Measurements from ENCODE around the gene MYCBP2.

Gene MYCBP2

DNA sequence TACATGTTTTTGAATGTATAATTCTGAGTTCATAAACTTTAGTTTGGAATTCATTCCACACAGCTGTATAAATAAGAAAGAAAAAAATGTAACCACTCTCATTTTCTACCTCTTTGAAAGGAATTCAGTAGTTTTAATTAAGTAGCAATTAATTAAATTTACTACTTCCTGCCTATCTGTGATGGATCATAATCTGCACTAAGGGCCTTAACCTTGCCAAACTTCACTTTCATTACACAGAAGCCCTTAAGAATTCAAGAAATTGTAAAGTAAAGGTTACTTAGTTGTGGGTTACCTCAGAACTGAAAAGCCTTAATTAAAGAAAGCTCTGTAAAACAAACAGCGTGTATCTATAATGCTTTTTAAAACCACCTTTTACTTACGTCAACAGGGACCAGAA, 188.1 kb downstream of the MYCBP2 start:
- no peak for DNase-seq
- no peaks in the 10 kb centered on the region for H3K9me3 ChIP-seq (ENCODE audit: severe bottlenecking)
- TF ChIP-seq, protein P1, sequence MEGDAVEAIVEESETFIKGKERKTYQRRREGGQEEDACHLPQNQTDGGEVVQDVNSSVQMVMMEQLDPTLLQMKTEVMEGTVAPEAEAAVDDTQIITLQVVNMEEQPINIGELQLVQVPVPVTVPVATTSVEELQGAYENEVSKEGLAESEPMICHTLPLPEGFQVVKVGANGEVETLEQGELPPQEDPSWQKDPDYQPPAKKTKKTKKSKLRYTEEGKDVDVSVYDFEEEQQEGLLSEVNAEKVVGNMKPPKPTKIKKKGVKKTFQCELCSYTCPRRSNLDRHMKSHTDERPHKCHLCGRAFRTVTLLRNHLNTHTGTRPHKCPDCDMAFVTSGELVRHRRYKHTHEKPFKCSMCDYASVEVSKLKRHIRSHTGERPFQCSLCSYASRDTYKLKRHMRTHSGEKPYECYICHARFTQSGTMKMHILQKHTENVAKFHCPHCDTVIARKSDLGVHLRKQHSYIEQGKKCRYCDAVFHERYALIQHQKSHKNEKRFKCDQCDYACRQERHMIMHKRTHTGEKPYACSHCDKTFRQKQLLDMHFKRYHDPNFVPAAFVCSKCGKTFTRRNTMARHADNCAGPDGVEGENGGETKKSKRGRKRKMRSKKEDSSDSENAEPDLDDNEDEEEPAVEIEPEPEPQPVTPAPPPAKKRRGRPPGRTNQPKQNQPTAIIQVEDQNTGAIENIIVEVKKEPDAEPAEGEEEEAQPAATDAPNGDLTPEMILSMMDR (IDR thresholded peaks at IDR 0.05; ENCODE audit: low read depth, low read length), result no peak
- no peaks in the 10 kb centered on the region for H3K36me3 ChIP-seq
- H3K27ac ChIP-seq, result no peak overlapping the region
- no peak overlapping the region for H3K4me3 ChIP-seq (ENCODE audit: low read depth, low read length)
- H3K27me3 ChIP-seq (ENCODE audit: insufficient read depth, low read depth, severe bottlenecking), result no peaks in the 10 kb centered on the region

DNA sequence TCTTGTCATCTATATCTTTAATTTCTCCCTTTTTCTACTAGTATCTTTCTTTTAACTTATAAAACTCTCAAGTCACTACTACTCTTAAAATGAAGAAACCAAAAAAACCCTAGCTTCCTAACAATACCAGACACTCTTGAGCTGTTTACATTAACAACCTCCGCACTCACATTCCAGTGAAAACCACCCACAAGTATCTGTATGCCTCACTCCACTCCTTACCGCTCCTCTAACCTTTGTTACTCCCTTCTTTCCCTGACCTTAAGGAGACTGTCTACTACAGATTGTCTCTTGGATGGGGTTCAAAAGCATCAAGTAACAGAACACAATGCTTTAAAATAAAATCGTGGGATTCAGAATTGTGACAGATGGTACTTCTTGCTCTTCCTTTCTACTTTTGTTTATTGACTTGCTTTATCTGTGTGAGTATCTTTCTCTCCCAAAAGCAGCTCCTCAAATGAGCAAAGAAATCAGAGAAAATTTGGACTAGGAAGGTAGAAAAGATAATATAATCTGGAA, 189.9 kb downstream of the MYCBP2 start:
- Histone ChIP-seq H3K9me3 (ENCODE audit: severe bottlenecking) (no peaks in the 10 kb centered on the region), H3K27ac (no peak overlapping the region), H3K27me3 (ENCODE audit: insufficient read depth, low read depth, severe bottlenecking) (no peaks in the 10 kb centered on the region), H3K36me3 (no peaks in the 10 kb centered on the region), H3K4me3 (ENCODE audit: low read depth, low read length) (no peak overlapping the region)
- no peak for DNase-seq
- TF ChIP-seq, protein P1 (IDR thresholded peaks at IDR 0.05; ENCODE audit: low read depth, low read length), result no peak

DNA sequence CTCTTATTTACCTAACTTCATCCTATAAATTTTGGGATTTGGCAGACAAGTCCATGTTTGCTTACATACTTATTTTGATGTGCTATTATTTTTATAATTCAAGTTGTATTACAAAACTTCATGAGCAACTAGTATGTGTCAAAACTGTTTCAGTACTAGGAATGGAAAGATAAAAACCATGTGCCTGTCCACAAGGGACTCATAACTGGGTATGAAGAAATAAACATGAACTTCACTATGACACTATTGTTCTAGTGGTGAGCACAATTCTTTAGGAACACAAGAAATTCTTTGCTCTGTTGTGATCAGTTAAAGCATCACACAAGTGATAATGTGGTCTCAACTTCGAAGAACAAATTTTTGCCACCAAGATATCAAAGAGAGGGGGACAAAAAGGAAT, 202.5 kb downstream of the MYCBP2 start:
- no peak overlapping the region for H3K27ac ChIP-seq
- H3K9me3 ChIP-seq (ENCODE audit: severe bottlenecking), result no peaks in the 10 kb centered on the region
- no peak for DNase-seq
- TF ChIP-seq, protein P1 (IDR thresholded peaks at IDR 0.05; ENCODE audit: low read depth, low read length), result no peak
- no peak overlapping the region for H3K4me3 ChIP-seq (ENCODE audit: low read depth, low read length)
- H3K27me3 ChIP-seq (ENCODE audit: insufficient read depth, low read depth, severe bottlenecking), result no peaks in the 10 kb centered on the region
- H3K36me3 ChIP-seq, result no peaks in the 10 kb centered on the region

DNA sequence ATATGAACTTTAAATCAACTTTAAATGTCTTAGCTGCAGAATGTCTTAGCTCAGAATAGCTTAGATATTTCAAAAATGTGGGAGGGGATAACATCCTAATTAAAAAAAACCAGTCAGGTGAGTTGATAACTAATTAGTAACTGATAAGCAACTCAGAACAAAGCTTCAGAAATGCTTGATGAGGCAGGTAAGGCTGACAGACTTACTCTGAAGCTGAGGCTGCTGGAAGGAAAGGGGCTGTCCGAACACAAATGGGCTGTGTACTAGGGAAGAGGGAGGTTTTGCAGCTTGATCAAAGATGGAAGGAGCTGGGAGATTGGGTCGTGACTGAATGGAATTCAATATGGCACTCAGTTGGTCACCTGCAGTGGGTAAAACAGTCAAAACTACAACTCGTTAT, 208.8 kb downstream of the MYCBP2 start:
- no peak for DNase-seq
- no peak overlapping the region for H3K4me3 ChIP-seq (ENCODE audit: low read depth, low read length)
- no peaks in the 10 kb centered on the region for H3K9me3 ChIP-seq (ENCODE audit: severe bottlenecking)
- TF ChIP-seq, protein P1 (IDR thresholded peaks at IDR 0.05; ENCODE audit: low read depth, low read length), result no peak
- no peak overlapping the region for H3K27ac ChIP-seq
- H3K36me3 ChIP-seq, result no peaks in the 10 kb centered on the region
- no peaks in the 10 kb centered on the region for H3K27me3 ChIP-seq (ENCODE audit: insufficient read depth, low read depth, severe bottlenecking)

DNA sequence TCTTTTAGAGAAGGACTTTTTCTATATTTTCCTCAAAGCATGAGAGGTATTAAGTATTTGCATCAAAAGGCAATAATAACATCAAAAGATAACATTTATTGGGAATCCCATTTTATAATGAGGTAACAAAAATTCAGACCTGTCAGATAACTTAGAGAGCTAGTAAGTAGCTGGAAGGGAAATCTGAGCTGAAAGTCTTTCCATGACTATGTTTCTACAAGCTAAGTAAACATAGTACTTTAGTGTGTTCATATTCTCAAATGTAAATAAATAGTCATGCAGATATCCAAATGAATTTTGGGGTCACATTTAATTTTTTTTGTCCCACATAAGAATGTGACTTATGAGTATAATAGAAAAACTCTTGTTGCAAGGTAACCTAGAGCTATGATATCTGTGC, 212.6 kb downstream of the MYCBP2 start:
- Histone ChIP-seq H3K9me3 (ENCODE audit: severe bottlenecking) (no peaks in the 10 kb centered on the region), H3K36me3 (no peaks in the 10 kb centered on the region)

DNA sequence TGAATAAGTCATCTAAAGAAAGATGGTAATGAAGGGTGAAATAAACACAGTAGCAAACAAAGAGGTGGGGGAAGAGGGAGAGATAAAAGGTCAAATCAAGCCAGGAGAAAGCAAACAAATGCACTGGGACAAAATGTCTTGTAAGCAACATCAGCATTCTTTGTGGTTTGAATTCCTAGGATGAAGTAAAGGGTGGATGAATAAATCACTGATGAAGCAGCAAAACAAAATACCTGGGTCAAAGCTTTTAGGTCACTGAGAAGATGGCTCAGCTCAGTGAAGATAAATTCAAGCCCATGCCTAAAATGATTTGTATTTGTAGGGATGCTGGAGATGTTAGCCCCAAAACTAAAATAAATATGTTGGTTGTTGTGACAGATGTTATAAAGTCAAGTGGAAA, 213.4 kb downstream of the MYCBP2 start:
- TF ChIP-seq, protein P1 (IDR thresholded peaks at IDR 0.05; ENCODE audit: low read depth, low read length), result no peak
- no peak overlapping the region for H3K27ac ChIP-seq
- no peaks in the 10 kb centered on the region for H3K27me3 ChIP-seq (ENCODE audit: insufficient read depth, low read depth, severe bottlenecking)
- DNase-seq, result no peak
- no peak overlapping the region for H3K4me3 ChIP-seq (ENCODE audit: low read depth, low read length)
- H3K9me3 ChIP-seq (ENCODE audit: severe bottlenecking), result no peaks in the 10 kb centered on the region
- H3K36me3 ChIP-seq, result no peaks in the 10 kb centered on the region

More for the DNA sequence above, 212.6 kb downstream of the MYCBP2 start:
- Histone ChIP-seq H3K27ac (no peak overlapping the region), H3K4me3 (ENCODE audit: low read depth, low read length) (no peak overlapping the region), H3K27me3 (ENCODE audit: insufficient read depth, low read depth, severe bottlenecking) (no peaks in the 10 kb centered on the region)
- TF ChIP-seq, protein P1 (IDR thresholded peaks at IDR 0.05; ENCODE audit: low read depth, low read length), result no peak
- no peak for DNase-seq
